ENCODE results near the gene FBXO44. TPM values are rescaled to one million over a fixed set of nuclear protein-coding genes. Genes with fewer than 3 reads are reported as not detected.

Gene FBXO44
- polyA plus RNA-seq, 3 donors = 1.5 to 17.8 (median 2.0) TPM

- Histone ChIP-seq H3K27me3 (ENCODE audit: control insufficient read depth in 2 of 2, insufficient read depth in 2 of 2, low read length in 2 of 2) (peaks cover 0 to 16% of the 10 kb centered on the region in 2 donors), H4K20me1 (ENCODE audit: insufficient read depth, low read length) (no peaks in the 10 kb centered on the region), H3K4me1 (ENCODE audit: control insufficient read depth in 1 of 2, insufficient read depth in 2 of 2, low read length in 2 of 2) (peaks cover 15 to 26% of the 10 kb centered on the region in 2 donors), H3K9me3 (replicated peaks in 1 of 2; ENCODE audit: control insufficient read depth in 1 of 2, insufficient read depth in 1 of 2, low read length in 2 of 2) (no peaks in the 10 kb centered on the region), H3K9ac (ENCODE audit: insufficient read depth, low read length, poor library complexity, severe bottlenecking) (no peak overlapping the region), H3K4me2 (replicated peaks; ENCODE audit: extremely low read depth, low read length, poor library complexity, severe bottlenecking) (no peak overlapping the region), H3K79me2 (ENCODE audit: insufficient read depth, low read length) (no peaks in the 10 kb centered on the region), H3K4me3 (replicated peaks in 1 of 3; ENCODE audit: low read depth in 2 of 3, low read length in 3 of 3) (no peak overlapping the region), H3K36me3 (replicated peaks in 1 of 2; ENCODE audit: control insufficient read depth in 1 of 2, insufficient read depth in 2 of 2, low read length in 2 of 2) (no peaks in the 10 kb centered on the region), H2AFZ (ENCODE audit: insufficient read depth, low read depth, low read length, poor library complexity, severe bottlenecking) (no peak overlapping the region), H3K27ac (ENCODE audit: low read depth in 1 of 2, low read length in 2 of 2) (no peak overlapping the region)
- Mint-ChIP-seq H3K4me3 (no peak overlapping the region), H3K27ac (no peak overlapping the region), H3K4me1 (peaks cover 16% of the 10 kb centered on the region), H3K36me3 (peaks cover 4 to 19% of the 10 kb centered on the region in 2 donors), H3K9me3 (peaks cover 0 to 6% (median 0%) of the 10 kb centered on the region in 7 donors), H3K27me3 (ENCODE audit: low read depth in 3 of 3) (peaks cover 14 to 27% (median 23%) of the 10 kb centered on the region in 3 donors)
- intact Hi-C loops (cut with micrococcal nuclease) = no loop called here
- DNase-seq = no peak
- 97% methylated on average over 23 of the region's 23 CpGs for WGBS (ENCODE audit: insufficient coverage)
- TF ChIP-seq, protein P1, sequence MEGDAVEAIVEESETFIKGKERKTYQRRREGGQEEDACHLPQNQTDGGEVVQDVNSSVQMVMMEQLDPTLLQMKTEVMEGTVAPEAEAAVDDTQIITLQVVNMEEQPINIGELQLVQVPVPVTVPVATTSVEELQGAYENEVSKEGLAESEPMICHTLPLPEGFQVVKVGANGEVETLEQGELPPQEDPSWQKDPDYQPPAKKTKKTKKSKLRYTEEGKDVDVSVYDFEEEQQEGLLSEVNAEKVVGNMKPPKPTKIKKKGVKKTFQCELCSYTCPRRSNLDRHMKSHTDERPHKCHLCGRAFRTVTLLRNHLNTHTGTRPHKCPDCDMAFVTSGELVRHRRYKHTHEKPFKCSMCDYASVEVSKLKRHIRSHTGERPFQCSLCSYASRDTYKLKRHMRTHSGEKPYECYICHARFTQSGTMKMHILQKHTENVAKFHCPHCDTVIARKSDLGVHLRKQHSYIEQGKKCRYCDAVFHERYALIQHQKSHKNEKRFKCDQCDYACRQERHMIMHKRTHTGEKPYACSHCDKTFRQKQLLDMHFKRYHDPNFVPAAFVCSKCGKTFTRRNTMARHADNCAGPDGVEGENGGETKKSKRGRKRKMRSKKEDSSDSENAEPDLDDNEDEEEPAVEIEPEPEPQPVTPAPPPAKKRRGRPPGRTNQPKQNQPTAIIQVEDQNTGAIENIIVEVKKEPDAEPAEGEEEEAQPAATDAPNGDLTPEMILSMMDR (IDR thresholded peaks at IDR 0.05) = no peak
Measured at GRCh38 chr1:11658542-11658941, 3.9 kb downstream of the FBXO44 start.

DNA sequence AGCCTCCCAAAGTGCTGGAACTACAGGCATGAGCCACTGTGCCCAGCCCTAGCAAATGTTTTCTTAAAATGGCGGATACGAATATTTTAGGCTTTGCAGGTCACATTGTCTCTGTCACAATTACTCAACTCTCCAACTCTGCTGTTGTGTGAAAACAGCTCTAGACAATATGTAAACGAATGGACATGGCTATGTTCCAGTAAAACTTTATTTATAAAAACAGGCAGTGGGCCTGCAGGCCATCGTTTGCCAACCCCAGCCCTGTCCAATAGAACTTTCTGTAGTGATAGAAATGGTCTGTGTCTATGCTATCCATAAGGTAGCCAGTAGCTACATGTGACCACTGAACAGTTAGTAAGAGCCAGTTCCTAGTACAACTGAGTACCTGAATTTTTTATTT, 5.1 kb downstream of the FBXO44 start:
- peaks cover 0 to 7% of the 10 kb centered on the region in 2 donors for H3K27me3 ChIP-seq (ENCODE audit: control insufficient read depth in 2 of 2, insufficient read depth in 2 of 2, low read length in 2 of 2)
- H3K36me3 ChIP-seq (replicated peaks in 1 of 2; ENCODE audit: control insufficient read depth in 1 of 2, insufficient read depth in 2 of 2, low read length in 2 of 2) = no peaks in the 10 kb centered on the region
- no peak overlapping the region for H3K4me3 ChIP-seq (replicated peaks in 1 of 3; ENCODE audit: low read depth in 2 of 3, low read length in 3 of 3)
- H3K27ac ChIP-seq (ENCODE audit: low read depth in 1 of 2, low read length in 2 of 2) = no peak overlapping the region
- 100% methylated on average over 2 of the region's 4 CpGs for WGBS (ENCODE audit: insufficient coverage)
- no peaks in the 10 kb centered on the region for H3K9me3 ChIP-seq (replicated peaks in 1 of 2; ENCODE audit: control insufficient read depth in 1 of 2, insufficient read depth in 1 of 2, low read length in 2 of 2)
- no peaks in the 10 kb centered on the region for H3K79me2 ChIP-seq (ENCODE audit: insufficient read depth, low read length)
- Mint-ChIP-seq H3K27me3 (ENCODE audit: low read depth in 3 of 3) (peaks cover 10 to 21% (median 18%) of the 10 kb centered on the region in 3 donors), H3K4me1 (peaks cover 19% of the 10 kb centered on the region), H3K9me3 (peaks cover 0 to 6% (median 0%) of the 10 kb centered on the region in 7 donors), H3K27ac (no peak overlapping the region), H3K36me3 (peaks cover 4 to 19% of the 10 kb centered on the region in 2 donors), H3K4me3 (no peak overlapping the region)
- no peak for DNase-seq
- H3K4me2 ChIP-seq (replicated peaks; ENCODE audit: extremely low read depth, low read length, poor library complexity, severe bottlenecking) = no peak overlapping the region
- H4K20me1 ChIP-seq (ENCODE audit: insufficient read depth, low read length) = no peaks in the 10 kb centered on the region
- TF ChIP-seq, protein P1 (IDR thresholded peaks at IDR 0.05) = no peak
- intact Hi-C loops (cut with micrococcal nuclease) = loop anchor here in 1 of 2 donors (5.0 kb wide), 1 partner anchor 63 kb away; no protein-coding TSS in a partner anchor
- peaks cover 20 to 27% of the 10 kb centered on the region in 2 donors for H3K4me1 ChIP-seq (ENCODE audit: control insufficient read depth in 1 of 2, insufficient read depth in 2 of 2, low read length in 2 of 2)
- no peak overlapping the region for H2AFZ ChIP-seq (ENCODE audit: insufficient read depth, low read depth, low read length, poor library complexity, severe bottlenecking)
- no peak overlapping the region for H3K9ac ChIP-seq (ENCODE audit: insufficient read depth, low read length, poor library complexity, severe bottlenecking)
